Calu3 (cell line): ENCODE data around the gene C17orf50. TPM values are rescaled to one million over a fixed set of nuclear protein-coding genes. Genes with fewer than 3 reads are reported as not detected.

Experiments
- BruUV-seq: library from RNA; stranded (reverse); fragments of 400-500 nt; replicated peaks from 2 replicates; lab custom pipeline; 2021; lab: Mats Ljungman, UMichigan
- CTCF ChIA-PET: fragments of 300-600 bp; sonication (Branson Sonifier 250); formaldehyde crosslinking; loops from one replicate; lab custom pipeline; 2022; ENCODE audit warnings: antibody characterized with exemption; lab: Charles Lee
- DNase-seq: peaks from one replicate; pipeline ENCODE4 v3.0.0; 2022
- H3K27ac Mint-ChIP-seq: one replicate; pipeline ENCODE4 v1.8.0; 2022; ENCODE audit warnings: mixed read lengths; ENCODE audit not compliant: unreplicated experiment
- H3K27me3 Mint-ChIP-seq: one replicate; pipeline ENCODE4 v1.8.0; 2022; ENCODE audit warnings: mixed read lengths; ENCODE audit not compliant: unreplicated experiment
- H3K36me3 Mint-ChIP-seq: one replicate; pipeline ENCODE4 v1.8.0; 2022; ENCODE audit warnings: mild to moderate bottlenecking, moderate library complexity, mixed read lengths; ENCODE audit not compliant: insufficient read depth, unreplicated experiment
- H3K4me1 Mint-ChIP-seq: one replicate; pipeline ENCODE4 v1.8.0; 2022; ENCODE audit warnings: mild to moderate bottlenecking, low read depth, mixed read lengths; ENCODE audit not compliant: unreplicated experiment
- H3K4me3 Mint-ChIP-seq: one replicate; pipeline ENCODE4 v1.8.0; 2022; ENCODE audit warnings: mild to moderate bottlenecking, low read depth, moderate library complexity, mixed read lengths; ENCODE audit not compliant: unreplicated experiment
- H3K9me3 Mint-ChIP-seq: one replicate; pipeline ENCODE4 v1.8.0; 2022; ENCODE audit warnings: low read depth, mixed read lengths; ENCODE audit not compliant: unreplicated experiment
- intact Hi-C: fragments of 100-400 bp; cut with micrococcal nuclease; formaldehyde crosslinking; loops from one replicate; pipeline ENCODE4 v1.10.0; 2022; ENCODE audit not compliant: unreplicated experiment
- total RNA-seq: library from RNA; stranded (reverse); gene quantifications from 2 replicates; pipeline ENCODE4 v1.2.3, GENCODE V29; 2022
- TF ChIP-seq, protein P1 (sequence below): fragments of 200-600 bp; IDR thresholded peaks from one replicate; pipeline ENCODE4 v1.8.0; 2022; ENCODE audit warnings: antibody characterized with exemption; ENCODE audit not compliant: unreplicated experiment

The C17orf50 gene
- total RNA-seq, 1 experiment from 2014 or later = not detected

DNA sequence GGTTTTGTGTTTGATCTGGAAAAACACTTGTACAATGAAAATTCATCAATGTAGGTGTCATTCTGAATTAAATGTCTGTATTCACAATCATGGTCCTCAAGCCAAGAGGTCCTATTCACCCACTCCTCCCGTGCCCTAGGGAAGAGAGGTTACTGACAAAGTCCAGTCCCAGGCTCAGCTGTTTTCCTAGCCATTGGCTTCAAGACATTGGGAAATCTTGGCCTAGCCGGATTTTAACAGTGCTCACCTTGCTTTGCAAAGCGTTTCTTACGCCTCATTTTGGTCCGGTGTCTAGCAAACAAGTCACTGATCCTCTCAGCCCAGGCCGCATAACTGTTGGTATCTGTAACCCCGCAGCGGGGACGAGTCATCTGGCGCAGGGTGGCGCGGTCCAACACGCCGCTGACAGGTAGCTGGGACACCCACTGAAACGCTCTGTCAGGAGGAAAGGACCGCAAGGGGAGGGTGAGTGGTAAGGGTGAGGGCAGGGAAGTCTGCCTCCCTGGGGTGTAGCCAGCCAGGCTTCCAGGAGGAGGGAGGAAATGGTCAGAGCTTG is 18.0 kb downstream of the C17orf50 start:
- no peak for DNase-seq
- no peaks in the 10 kb centered on the region for H3K36me3 Mint-ChIP-seq
- intact Hi-C loops = no loop called here
- no peak overlapping the region for H3K4me3 Mint-ChIP-seq
- no peak overlapping the region for H3K27ac Mint-ChIP-seq
- no peaks in the 10 kb centered on the region for H3K9me3 Mint-ChIP-seq
- BruUV-seq = no TSS peak
- peaks cover 10% of the 10 kb centered on the region for H3K27me3 Mint-ChIP-seq
- CTCF ChIA-PET = interaction anchor here (1.7 kb wide), 1 partner anchor 14 kb away, joined by 4 read pairs; no protein-coding TSS in a partner anchor
- H3K4me1 Mint-ChIP-seq = no peaks in the 10 kb centered on the region
- TF ChIP-seq, protein P1, sequence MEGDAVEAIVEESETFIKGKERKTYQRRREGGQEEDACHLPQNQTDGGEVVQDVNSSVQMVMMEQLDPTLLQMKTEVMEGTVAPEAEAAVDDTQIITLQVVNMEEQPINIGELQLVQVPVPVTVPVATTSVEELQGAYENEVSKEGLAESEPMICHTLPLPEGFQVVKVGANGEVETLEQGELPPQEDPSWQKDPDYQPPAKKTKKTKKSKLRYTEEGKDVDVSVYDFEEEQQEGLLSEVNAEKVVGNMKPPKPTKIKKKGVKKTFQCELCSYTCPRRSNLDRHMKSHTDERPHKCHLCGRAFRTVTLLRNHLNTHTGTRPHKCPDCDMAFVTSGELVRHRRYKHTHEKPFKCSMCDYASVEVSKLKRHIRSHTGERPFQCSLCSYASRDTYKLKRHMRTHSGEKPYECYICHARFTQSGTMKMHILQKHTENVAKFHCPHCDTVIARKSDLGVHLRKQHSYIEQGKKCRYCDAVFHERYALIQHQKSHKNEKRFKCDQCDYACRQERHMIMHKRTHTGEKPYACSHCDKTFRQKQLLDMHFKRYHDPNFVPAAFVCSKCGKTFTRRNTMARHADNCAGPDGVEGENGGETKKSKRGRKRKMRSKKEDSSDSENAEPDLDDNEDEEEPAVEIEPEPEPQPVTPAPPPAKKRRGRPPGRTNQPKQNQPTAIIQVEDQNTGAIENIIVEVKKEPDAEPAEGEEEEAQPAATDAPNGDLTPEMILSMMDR = no peak

DNA sequence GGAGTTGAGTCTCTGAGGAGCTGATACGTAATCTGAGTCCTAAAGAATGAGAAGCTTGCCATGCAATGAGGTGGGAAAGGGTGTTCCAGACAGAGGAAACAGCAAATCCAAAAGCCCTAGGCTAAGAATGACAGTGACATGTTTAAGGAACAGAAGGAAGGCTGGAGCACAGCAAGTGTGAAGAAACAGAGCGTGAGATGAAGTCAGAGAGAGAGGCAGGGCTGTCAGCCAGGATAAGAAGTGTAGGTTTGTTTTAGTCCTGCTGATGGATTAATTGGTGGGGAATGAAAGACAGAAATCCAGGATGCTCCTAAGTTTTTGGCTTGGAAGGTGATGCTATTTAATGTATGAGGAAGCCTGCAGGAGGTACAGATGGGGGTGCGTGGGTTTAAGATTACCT is 20.3 kb downstream of the C17orf50 start:
- no TSS peak for BruUV-seq
- no peaks in the 10 kb centered on the region for H3K4me1 Mint-ChIP-seq
- no peaks in the 10 kb centered on the region for H3K36me3 Mint-ChIP-seq
- no peaks in the 10 kb centered on the region for H3K27me3 Mint-ChIP-seq
- TF ChIP-seq, protein P1 = no peak
- no peaks in the 10 kb centered on the region for H3K9me3 Mint-ChIP-seq
- no peak overlapping the region for H3K27ac Mint-ChIP-seq
- intact Hi-C loops = no loop called here
- CTCF ChIA-PET = no interaction called here
- H3K4me3 Mint-ChIP-seq = no peak overlapping the region
- DNase-seq = no peak

DNA sequence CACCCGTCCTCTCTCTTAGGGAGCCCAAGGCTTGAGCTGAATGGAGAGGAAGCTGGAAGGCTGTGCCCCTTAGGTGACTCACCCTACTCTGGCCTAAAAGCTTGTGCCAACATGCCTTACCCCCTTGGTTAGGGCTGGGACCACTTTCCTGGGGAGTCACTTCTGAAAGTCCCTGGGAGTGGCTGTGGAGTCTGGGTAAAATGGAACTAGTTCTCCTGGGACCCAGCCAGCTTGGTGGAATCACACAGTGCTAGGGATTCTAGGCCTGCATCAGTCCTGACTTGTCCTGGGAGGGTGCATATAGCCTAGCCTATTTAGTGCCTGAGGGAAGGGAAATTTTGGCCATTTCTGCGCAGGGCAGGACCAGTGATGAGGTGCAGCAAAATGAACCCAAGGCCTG is 24.2 kb downstream of the C17orf50 start:
- H3K27me3 Mint-ChIP-seq = no peaks in the 10 kb centered on the region
- TF ChIP-seq, protein P1 = no peak
- CTCF ChIA-PET = no interaction called here
- peaks cover 12% of the 10 kb centered on the region for H3K4me1 Mint-ChIP-seq
- intact Hi-C loops = no loop called here
- no peak overlapping the region for H3K27ac Mint-ChIP-seq
- H3K36me3 Mint-ChIP-seq = no peaks in the 10 kb centered on the region
- BruUV-seq = no TSS peak
- no peak overlapping the region for H3K4me3 Mint-ChIP-seq
- DNase-seq = no peak
- no peaks in the 10 kb centered on the region for H3K9me3 Mint-ChIP-seq

DNA sequence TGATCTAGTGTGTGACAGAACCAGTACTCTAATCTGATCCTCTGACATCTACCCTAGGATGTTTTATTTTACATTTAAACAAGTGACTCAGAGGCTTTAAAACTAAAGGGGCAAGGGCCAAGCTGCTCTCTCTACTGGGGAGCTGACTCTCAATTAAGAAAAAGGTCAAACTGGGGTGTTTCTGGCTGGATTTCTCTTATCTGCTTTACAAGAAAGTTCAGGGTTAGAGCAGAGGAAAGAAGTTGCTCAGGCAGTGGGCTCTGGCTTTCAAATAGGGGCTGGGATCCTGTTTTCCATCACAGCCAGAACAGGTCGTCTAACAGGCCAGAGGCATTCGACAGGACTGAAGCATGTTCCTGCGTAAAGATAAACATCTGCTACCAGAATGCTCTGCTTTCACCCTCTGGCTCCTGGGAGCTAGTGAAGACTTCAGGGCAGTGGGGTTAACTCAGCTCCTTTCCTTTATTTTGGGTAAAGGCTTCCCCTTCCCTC is 26.3 kb downstream of the C17orf50 start:
- Mint-ChIP-seq H3K27ac (no peak overlapping the region), H3K4me1 (peaks cover 12% of the 10 kb centered on the region), H3K9me3 (no peaks in the 10 kb centered on the region), H3K36me3 (no peaks in the 10 kb centered on the region), H3K4me3 (no peak overlapping the region), H3K27me3 (peaks cover 5% of the 10 kb centered on the region)
- CTCF ChIA-PET = interaction anchor here (1.0 kb wide), 1 partner anchor 23 kb away, joined by 3 read pairs; no protein-coding TSS in a partner anchor
- DNase-seq = no peak
- intact Hi-C loops = no loop called here
- BruUV-seq = no TSS peak
- TF ChIP-seq, protein P1 = no peak
